Activated T-cell treated with anti-CD3 and anti-CD28 coated beads for 1 hour (primary cell): ENCODE results near the gene LDLRAD4.

ENCODE experiments used
- DNase-seq: peaks from one replicate; pipeline ENCODE4 v3.0.0-alpha.2; 2020; ENCODE audit warnings: low read depth

Gene LDLRAD4

DNA sequence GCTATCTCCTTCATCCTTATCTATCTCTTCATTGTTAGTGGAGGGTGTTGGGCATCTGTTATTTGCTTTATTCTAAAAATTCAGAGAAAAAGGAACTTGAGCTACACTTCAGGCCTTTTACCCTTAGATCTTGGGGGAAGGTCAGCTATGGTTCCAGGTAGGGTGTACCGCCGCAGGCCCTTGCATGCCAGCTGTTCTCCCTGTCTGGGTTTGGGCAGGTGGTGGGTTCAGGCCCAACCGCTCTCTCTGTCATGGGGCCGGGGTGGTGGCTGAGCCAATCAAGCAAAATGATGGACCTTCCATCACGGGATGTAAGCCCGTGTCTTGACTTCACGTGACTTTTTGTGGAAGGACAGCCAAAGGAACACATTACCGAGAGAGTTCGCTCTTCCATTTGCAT, 231.1 kb downstream of the LDLRAD4 start:
- DNase-seq: no peak

DNA sequence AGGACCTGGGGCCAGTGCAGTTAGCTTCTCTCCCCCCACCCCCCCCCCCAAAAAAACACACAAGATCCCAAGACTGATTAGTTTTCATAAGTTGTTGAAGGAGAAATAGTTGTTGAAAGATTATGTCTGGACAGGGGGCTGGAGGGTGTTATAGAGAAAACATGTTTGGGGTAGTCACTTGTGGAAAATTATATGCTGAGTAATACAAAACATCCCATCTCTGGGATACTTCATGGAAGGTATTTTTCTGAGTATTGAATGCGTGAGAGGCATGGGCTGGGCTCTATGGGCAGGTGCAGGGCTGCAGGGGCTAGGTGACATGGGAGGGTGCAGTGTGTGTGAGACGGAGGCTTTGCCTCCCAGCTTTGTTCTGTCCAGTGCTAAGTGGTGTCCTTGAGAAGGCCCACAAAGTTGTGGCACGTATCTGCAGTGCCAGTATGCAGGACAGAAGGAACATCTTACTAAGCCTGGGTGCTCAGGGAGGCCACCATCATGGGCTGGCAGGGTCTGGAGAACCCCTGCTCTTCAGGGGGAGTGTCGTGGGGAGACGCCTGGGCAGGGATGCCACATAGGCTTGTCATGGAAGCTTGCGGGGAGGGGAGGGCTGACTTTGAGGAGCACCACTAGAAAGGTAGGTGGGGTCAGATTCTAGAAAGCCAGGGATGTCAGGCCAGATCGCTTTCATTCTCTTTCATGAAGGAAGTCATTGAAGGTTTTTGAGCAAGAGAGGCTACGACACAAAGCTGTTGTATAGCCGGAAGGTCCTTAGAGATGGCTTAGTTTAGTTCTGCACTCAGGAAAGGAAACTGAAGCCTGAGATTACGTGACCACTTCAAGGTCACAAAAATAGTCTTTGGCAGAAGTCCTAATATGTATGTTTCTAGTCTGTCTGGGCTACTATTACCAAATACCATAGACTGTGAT, 232.0 kb downstream of the LDLRAD4 start:
- no peak for DNase-seq

- DNase-seq: no peak
These were observed 232.6 kb downstream of the LDLRAD4 start for GRCh38 chr18:13451213-13451540.

DNA sequence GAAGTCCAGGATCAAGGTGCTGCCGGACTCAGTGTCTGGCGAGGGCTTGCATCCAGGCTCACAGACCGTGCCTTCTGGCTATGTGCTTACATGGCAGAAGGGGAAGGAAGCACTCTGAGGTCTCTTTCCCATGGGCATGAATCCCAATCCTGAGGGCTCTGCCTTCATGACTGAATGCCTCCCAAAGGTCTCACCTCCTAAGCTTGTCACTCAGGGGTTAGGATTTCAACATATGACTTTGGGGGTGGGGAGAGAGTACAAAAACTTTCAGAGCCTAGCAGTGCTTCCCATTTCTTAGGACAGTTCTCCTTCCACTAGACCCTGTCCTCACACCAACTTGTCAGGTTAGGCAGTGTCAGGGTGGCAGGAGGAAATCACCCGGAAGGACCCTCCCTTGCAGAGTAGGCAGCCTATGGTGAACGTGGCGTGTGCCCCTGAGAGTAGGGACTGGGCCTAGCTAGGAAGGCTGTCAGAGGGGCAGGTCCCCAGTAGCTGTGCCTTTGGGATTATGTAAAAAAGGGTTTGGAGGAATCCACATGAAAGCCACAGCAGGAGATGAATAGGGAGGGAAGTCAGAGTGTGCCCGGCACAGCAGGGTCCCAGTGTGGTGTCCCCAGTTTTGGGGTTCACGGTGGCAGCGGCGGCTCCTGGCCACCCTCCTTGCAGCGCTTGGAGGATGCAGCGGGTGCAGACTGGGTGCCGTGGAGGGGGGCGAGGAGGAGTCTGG, 233.3 kb downstream of the LDLRAD4 start:
- no peak for DNase-seq

DNA sequence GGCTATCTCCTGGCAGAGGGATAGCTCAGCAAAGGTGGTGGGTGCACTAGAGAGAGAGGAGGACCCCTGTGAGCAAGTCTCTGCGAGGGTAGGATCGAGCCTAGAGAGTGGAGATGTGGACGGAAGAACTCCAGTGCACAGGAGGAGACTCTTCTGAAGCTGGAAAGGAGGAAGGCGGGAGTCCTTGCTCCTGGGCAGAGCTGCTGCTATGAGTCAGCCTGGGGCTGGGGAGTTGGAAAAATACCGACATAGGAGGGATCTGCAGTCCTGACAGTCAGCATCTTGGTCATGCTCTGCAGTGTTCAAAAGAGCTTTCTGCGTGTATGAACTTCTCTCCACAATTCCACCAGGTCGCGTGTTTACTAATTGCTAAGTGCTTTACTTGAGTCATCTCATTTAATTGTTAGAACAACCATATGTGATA, 233.8 kb downstream of the LDLRAD4 start:
- DNase-seq: no peak

DNA sequence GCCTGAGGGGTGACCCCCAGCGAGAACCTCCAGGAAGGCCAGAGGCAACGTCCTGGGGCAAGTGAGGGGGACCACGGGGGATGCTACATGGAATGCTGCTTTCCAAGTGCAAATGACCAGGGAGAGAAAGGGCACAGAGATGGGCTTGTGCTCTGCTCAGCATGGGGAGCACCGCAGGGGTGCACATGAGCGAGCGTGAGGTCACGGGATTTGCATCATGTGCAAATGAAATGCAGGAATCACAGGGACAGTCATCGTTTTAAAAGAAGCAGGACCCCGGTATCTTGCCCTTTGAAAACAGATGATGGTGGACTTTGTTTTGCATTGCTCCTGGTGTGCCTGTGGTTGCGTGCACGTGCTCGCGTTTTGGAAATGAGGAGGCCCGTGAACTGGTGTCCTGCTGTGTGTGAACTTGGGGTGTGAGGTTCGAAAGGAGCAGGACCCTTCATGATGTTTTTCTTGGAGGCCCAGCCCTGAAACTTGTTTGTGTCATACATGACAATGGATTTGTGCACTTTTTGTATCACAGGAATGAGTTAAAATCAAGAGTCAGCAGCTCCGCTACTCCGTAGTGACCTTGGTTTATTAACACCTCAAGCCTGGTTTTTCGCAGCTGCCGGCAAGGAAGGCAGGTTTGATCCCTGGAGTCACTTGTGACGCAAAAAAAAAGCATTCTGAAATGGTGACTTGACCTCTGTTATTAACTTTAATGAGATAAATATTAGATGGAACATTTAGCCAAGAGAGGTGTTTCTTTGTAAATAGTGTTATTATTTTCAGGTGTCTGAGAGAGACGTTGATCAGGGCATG, 234.5 kb downstream of the LDLRAD4 start:
- DNase-seq: no peak

DNA sequence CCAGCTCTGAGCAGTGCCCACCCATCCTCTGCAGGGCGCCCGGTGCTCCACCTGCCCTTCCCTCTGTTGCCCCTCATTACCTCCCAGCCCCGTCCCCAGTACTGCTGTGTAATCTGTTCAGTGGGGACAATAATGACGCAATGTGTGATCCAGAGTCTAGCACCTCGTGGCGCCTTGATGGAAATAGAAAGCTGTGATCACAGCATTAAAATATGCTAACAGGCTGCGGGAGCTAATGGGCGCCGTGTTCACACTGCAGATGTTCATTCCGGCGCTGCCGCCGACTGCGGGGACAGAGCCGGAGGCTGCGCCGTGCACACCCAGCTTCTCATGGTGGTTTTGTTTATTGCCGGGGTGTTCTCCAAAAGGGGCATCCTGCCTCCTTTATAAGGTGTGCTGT, 235.2 kb downstream of the LDLRAD4 start:
- DNase-seq: no peak

- DNase-seq: no peak
These were observed 236.0 kb downstream of the LDLRAD4 start for GRCh38 chr18:13454363-13455150.

DNA sequence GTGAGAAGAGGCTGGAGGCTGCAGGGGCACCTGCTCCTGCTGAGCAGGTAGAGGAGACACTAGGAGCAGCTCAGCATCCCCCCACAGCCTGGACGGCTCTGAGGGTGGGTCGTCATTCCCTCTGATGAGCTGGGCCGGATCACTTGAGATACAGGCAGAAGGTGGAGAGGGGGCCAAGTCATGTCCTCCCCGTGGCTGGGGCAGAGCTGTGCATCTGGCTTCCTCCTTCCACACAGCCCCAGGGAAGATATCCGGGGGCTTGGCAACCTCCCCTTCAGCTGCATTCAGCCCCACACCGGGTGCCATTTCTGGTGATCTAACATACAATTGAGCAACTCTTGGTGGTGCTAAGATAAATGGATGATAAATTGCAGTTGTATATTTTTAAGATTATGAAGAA, 236.9 kb downstream of the LDLRAD4 start:
- no peak for DNase-seq

- no peak for DNase-seq
These were observed 237.5 kb downstream of the LDLRAD4 start for GRCh38 chr18:13455960-13456481.

DNA sequence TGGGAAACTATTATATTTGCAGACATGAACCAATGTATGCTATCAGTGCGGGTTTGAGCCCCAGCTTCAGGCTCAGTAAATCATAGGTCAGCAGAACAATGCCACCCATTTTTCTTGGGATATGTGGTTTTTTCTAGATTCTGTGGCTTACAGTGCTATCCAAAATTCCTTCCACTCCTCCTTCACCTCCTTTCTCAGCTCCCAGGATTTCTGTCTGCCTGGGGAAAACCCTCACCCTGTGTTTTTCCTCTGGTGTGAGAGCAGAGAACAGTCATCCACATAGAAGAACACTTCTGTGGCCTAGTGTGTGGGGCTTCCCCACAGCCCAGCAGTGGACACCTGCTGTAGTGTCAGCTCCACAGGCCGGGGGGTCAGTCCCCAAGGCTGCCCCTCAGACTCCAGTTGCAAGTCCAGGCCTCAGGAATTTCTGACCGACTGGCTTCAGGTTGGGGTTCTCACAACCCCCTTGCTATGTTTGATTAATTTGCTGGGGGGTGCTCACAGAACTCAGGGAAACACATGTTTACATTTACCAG, 238.2 kb downstream of the LDLRAD4 start:
- DNase-seq: no peak

- no peak for DNase-seq
These were observed 238.8 kb downstream of the LDLRAD4 start for GRCh38 chr18:13457327-13457726.

GRCh38 chr18:13460946-13461345, 242.4 kb downstream of the LDLRAD4 start:
- DNase-seq: no peak

DNA sequence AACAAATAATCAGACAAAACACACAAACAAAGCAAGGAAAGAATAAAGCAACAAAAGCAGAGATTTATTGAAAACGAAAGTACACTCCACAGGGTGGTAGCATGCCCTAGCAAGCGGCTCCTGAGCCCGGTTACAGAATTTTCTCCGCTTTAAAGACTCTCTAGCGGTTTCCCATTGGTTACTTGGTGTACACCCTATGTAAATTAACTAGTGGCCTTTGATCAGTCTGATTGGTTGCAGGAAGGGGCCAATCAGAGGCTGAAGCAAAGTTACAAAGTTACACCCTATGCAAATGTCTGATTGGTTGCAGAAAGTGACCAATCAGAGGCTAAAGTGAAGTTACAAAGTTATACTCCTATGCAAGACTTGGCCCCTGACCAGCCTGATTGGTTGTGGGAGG, 242.9 kb downstream of the LDLRAD4 start:
- DNase-seq: no peak

DNA sequence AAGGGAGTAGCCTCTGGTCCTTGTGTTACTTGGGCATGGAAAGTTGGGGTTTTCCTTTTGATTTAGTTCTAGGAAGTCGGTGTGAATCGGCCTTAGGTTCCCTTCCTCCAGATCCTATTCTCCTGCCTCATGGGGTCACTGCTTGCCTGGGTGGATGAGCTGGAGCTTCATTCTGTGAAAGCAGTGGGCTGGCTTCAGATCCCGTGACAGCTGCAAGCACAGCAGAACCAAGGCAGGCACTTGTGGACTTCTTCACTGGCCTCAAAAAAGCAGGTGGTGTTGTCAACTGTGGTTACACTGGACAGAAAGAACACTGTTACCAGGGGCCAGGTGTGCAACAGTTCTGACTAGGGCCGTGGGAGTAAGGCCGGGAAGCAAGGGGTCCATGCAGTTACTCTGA, 243.4 kb downstream of the LDLRAD4 start:
- no peak for DNase-seq

DNA sequence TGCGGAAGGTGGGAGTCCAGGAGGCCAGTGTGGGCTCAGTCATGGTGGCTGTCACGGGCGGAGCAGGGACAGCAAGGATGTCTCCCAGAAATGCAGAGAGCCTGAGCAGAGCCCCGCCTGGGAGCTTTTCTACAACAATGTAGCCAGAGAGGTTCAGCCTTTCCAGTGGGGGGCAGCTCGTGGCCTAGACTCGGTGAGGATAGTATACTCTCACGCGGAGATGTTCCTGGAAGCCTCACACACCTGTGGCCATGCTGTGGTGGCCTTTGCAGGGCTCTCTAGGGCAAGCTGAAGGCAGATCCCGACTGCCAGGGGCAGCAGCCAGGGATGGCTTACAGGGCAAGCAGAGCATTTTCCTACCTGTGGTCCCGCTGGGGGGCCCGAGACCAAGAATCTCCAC, 244.1 kb downstream of the LDLRAD4 start:
- DNase-seq: no peak

- DNase-seq: no peak
These were observed 245.1 kb downstream of the LDLRAD4 start for GRCh38 chr18:13463526-13464210.

DNA sequence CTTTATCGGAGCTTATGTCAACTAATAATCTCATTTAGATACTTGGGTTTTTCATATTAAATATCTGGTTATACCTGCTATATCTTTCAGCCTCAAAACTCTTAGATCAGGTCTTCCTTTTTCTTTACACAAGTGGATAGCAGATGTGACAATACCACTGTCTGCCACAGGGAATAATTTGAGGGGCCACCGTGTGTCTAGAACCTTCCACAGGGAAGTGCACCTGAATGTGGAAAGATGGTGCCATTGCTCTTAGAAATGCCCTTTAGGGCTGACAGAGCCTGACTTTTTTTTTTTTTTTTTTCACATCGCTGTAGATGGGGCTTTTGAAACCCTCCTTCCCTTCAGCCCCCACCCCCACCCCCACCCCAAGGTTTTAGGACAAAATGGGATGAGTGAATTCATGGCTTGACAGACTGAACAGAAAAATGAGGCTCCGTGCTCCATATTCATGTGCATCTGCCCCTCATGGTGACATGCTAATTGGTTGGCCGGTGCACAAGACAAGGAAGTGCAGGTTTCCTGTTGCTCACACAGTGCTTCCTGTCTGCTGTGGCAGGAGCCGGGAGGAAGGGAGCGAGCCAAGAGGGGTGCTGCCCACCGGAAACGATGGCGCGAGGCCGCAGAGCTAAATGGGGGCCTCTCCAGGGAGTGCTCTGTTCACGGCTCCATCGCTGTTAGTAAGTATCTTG, 246.0 kb downstream of the LDLRAD4 start:
- DNase-seq: peak; percentile 43

DNA sequence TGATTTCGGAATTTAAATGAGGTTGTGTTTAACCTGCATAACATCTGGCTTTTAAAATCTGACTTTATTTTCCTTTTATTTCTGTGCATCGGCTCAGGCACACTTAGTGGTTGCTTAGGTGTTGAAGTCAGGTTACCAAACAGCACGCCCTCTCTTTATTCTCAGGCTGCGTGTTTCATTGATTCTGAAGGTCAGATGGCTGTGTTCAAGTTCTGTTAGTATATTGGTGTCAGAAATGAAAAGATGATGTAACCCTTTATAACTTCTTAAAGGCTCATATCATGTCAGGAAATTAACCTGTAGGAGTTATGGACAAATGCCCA, 246.5 kb downstream of the LDLRAD4 start:
- DNase-seq: no peak

- no peak for DNase-seq
These were observed 246.9 kb downstream of the LDLRAD4 start for GRCh38 chr18:13465476-13465875.
